Inflammatory macrophage treated with lipopolysaccharide for 4 hours (primary cell): ENCODE data around the gene ASXL1.
A peak's percentile ranks its signal among the peaks of the same experiment; 100 is the strongest.
"Not testable (repeated sequence)": the region's sequence is repeated elsewhere in the genome, so short reads cannot be mapped to it uniquely, and the experiment has no call there.

Source experiments
- DNase-seq: peaks from one replicate; pipeline ENCODE4 v3.0.0-alpha.2; 2020

The ASXL1 gene

DNA sequence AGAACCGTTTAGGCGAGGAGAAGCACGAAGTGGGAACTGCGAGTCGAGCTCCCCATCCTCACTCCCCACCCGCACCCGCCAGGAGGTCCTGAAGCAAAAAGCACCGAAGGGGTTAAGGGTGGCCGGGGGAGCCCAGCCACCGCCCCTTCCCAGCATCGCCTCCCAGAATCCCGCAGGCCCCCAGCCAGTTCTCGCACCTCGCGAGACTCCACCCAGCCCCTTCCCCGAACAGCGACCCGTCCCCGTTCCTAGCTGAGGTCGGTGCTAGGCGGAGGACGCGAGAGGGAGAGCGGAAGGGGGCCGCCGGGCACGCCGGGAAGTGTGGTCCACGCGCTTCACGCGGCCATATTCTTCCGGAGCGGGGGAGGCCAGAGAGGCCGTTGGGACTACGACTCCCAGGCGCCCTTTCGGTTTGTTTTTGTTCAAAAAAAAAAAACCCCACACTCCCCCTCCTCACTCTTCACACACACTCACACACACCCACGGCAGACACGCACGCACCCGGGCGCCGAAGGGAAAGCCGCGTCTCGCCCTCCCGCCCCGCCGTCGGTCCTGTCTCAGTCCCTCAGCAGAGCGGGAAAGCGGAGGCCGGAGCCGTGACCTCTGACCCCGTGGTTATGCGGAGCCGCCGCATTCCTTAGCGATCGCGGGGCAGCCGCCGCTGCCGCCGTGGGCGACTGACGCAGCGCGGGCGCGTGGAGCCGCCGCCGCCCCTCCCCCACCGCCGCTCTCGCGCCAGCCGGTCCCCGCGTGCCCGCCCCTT is at the start of gene ASXL1:
TSS of gene ASXL1 (plus strand) at position 463 of the 763 bp plus-strand sequence. CDS start 445 bp downstream, outside the sequence.
- DNase-seq, result peak; percentile 92

DNA sequence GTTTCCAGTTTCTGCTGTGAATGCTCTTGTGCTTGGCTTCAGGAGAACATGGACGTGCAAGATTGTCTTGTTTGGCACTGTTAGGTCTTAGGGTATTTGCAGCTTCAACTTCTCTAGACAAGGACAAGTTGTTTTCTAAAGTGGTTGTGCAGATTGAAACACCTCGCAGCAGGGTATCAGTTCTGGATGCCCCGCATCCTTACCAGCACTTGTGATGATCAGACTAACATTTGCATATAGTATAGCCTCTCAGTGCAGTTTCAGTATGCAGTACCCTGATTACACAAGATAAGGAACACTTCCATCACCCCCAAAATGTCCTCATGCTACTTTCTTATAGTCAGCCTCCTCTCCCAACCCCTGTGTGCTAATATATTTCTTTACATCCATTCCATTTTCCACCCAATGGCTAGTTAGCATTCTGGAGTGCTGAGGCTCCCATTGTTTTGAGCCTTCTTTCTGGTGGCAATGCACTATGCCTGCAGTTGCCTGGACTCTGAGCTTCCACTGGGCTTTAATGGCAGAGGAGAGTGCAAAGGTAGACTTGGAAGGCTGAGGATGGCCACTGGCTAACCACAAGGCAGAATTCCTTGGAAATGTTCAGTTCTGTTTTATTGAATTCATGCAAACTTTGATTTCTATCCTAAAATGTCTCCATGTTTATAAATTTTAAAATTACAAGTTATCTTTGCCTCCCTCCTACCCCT is 45.3 kb upstream of the ASXL1 start:
- DNase-seq, result no peak

GRCh38 chr20:32314768-32315167 is 43.4 kb upstream of the ASXL1 start:
- DNase-seq, result no peak

GRCh38 chr20:32315399-32315798 is 42.7 kb upstream of the ASXL1 start:
- no peak for DNase-seq

GRCh38 chr20:32315891-32316290 is 42.2 kb upstream of the ASXL1 start:
- DNase-seq, result no peak

DNA sequence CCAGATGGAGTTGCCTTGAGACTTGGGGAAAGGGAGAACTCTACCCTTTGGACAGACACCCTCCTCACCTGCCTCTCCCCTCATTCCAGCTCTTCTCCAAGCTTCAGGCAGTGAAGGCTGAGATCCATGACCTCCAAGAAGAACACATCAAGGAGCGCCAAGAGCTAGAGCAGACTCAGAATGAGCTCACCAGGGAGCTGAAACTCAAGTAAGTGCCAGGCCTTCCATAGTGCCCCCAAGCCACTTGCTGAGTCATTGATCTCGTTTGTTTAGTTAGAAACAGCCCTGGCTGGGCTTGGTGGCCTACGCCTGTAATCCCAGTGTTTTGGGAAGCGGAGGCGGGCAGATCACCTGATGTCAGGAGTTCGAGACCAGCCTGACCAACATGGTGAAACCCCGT is 41.5 kb upstream of the ASXL1 start:
- DNase-seq, result no peak

GRCh38 chr20:32319100-32319499 is 39.0 kb upstream of the ASXL1 start:
- DNase-seq, result no peak

GRCh38 chr20:32320305-32320704 is 37.8 kb upstream of the ASXL1 start:
- DNase-seq, result no peak

GRCh38 chr20:32321390-32321789 is 36.7 kb upstream of the ASXL1 start:
- no peak for DNase-seq

DNA sequence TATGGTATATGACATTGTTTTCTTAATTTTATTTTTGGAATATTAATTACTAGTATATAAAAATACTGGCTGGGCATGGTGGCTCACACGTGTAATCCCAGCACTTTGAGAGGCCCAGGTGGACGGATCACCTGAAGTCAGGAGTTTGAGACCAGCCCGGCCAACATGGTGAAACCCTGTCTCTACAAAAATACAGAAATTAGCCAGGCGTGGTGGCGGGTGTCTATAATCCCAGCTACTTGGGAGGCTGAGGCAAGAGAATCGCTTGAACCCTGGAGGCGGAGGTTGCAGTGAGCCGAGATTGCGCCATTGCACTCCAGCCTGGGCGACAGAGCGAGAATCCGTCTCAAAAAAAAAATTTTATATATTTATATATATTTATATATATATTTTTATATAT is 35.9 kb upstream of the ASXL1 start:
- not testable (repeated sequence) for DNase-seq

DNA sequence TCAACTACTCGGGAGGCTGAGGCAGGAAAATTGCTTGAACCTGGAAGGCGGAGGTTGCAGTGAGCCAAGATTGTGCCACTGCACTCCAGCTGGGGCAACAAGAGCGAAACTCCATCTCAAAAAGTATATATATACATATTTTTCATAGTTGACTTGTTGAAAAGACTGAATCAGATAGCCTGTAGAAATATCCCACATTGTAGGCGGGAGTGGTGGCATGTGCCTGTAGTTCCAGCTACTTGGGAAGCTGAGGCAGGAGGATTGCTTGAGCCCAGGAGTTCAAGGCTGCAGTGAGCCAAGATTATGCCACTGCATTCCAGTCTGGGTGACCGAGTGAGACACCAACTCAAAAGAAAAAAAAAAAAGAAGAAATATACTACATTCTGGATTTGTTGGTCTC is 34.4 kb upstream of the ASXL1 start:
- not testable (repeated sequence) for DNase-seq

DNA sequence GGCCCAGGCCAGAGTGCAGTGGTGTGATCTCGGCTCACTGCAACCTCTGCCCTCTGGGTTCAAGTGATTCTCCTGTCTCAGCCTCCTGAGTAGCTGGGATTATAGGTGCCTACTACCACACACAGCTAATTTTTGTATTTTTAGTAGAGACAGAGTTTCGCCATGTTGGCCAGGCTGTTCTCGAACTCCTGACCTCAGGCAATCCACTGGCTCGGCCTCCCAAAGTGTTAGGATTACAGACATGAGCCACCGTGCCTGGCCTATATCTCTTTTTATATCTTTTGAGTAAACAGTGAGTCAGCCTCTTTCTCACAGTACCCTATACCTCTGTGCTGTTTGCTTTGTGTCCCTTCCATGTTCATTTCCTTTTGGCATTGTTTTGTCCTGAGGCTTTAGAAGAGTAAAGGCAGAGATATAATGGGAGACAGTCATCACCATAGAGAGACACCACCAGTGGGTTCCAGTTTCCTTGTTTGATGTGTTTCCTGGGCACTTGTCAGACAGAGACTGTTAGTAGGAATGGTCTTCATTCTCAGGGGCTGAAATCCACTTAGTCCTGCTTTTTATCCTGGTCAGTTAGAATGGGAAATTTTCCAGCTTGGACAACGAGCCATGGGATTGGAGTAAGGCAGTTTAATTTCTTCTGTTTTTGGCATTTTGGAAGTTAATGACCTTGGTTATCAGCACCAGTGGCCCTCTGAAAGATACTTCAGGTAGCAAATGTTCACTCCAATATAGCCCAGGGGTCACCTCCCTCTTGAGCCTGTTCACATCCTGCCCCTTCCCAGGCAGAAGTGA is 32.2 kb upstream of the ASXL1 start:
- no peak for DNase-seq

DNA sequence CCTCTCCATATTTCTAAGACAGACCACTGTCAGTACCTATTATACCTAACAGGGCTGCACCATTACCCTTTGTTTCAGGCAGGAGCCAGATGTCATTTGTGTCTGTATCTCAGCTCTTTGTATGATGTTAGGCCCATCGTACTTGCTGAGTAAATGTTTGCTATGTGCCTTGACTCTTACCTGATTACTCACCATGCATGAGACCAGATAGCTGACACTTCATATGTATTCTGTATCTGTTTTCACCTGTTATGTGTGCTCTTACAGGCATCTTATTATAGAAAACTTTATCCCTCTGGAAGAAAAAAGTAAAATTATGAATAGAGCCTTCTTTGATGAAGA is 31.7 kb upstream of the ASXL1 start:
- no peak for DNase-seq

- no peak for DNase-seq
Observed at GRCh38 chr20:32327087-32327681, 30.9 kb upstream of the ASXL1 start.

DNA sequence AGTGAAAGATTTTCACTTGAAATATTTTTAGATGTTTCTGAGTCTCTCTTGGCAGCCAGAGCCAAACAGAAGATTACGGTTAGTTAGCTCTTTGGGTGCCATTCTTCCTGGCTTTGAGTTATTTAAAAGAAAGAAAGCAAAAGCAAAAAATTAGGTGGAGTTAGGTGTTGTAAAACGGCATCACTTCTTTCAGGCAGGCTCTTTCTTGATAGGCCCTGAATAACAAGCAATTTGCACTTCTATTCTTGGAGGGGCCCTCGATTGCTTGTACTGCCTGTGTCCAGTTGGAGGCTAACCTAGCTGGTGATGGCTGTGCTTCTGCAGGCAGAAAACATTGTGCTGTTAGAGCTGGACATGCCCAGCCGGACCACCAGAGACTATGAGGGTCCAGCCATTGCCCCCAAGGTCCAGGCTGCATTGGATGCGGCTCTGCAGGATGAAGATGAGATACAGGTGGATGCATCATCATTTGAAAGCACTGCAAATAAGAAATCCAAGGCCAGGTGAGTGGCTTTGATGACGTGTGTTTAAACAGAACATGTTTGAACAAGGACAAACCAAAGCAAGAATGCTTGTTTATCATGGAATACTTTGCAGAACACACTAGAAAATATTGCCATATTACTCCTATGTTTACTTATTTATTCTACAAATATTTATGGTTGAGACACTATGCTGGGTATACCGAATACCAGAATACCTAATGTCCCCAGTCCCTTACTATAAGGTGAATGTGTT is 28.1 kb upstream of the ASXL1 start:
- no peak for DNase-seq

DNA sequence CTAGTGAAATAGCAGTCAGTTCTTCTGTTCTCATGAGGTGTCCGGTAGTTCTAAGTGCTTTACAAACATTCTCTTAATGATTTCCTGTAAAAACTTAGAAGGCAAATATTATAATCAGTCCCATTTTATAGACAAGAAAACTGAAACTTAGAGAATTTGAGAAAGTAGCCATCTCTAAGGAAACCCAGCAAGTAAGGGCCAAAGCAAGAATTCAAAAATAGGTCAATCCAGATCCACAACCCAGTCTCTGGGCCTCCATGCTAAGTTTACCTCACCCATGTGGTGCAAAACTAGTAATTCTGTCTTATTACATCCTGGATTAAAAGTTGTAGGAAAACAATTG is 27.6 kb upstream of the ASXL1 start:
- DNase-seq, result no peak

GRCh38 chr20:32332614-32333013 is 25.5 kb upstream of the ASXL1 start:
- DNase-seq, result peak; percentile 88

DNA sequence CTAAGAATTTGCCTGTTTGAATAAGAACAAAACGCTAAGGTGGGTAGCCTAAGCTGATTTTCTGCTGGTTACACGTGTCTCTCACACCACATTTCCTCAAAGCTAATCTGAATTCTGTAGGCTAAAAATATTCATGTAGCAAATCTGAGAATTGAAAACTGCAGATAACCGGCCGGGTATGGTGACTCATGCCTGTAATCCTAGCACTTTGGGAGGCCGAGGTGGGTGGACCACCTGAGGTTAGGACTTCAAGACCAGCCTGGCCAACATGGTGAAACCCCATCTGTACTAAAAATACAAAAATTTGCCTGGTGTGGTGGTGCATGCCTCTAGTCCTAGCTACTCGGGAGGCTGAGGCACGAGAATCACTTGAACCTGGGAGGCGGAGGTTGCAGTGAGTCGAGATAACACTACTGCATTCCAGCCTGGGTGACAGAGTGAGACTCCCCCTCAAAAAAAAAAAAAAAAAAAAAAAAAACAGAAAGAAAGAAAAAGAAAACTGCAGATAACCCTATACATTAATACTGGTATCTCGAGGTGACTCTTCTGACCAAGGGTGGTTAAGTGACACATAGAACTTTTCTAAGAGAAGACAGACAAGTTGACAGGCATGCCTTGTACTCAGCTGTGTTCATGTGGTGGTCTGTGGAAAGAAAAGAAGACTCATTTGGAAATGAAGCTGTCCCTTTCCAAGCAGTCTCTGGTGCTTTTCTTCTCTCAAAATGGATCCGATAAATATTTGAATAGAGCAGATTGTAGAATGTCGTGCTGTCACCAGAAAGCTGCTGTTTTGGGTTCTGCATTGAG is 24.7 kb upstream of the ASXL1 start:
- DNase-seq, result no peak

- peak; percentile 93 for DNase-seq
Observed at GRCh38 chr20:32333988-32334885, 23.9 kb upstream of the ASXL1 start.

- DNase-seq, result peak; percentile 89
Observed at GRCh38 chr20:32336918-32337347, 21.2 kb upstream of the ASXL1 start.
